B cell (primary cell): ENCODE results near the gene PLEKHG3.

Experiments
- EZH2 ChIP-seq: IDR thresholded peaks from 2 replicates; pipeline ENCODE4 v1.6.1; 2012; ENCODE audit warnings: borderline replicate concordance, low read depth, mild to moderate bottlenecking, moderate library complexity, low read length; ENCODE audit not compliant: insufficient read depth, poor library complexity, severe bottlenecking
- TF ChIP-seq, protein P1 (sequence below): fragments of 200-600 bp; IDR thresholded peaks from one replicate; pipeline ENCODE4 v1.8.0; 2022; ENCODE audit warnings: antibody characterized with exemption, mild to moderate bottlenecking

DNA sequence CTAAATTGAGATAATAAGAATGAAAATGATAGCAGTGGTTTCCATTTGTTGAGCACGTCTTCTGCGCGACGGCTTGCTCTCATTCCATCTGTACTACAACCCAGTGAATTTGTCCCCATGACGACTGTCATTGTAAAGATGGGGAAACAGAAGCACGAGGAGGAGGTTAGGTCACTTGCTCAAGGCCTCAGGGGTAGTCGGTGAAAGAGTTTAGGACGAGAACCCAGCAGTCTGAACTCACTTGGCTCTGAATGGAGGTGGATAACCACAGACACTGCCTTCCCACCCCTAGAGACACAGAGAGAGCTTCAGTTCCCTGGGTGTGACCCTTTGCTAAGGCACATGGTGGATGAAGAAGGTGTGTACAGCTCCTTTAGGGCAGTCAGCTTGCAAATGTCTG, 30.9 kb upstream of the PLEKHG3 start:
- TF ChIP-seq, protein P1, sequence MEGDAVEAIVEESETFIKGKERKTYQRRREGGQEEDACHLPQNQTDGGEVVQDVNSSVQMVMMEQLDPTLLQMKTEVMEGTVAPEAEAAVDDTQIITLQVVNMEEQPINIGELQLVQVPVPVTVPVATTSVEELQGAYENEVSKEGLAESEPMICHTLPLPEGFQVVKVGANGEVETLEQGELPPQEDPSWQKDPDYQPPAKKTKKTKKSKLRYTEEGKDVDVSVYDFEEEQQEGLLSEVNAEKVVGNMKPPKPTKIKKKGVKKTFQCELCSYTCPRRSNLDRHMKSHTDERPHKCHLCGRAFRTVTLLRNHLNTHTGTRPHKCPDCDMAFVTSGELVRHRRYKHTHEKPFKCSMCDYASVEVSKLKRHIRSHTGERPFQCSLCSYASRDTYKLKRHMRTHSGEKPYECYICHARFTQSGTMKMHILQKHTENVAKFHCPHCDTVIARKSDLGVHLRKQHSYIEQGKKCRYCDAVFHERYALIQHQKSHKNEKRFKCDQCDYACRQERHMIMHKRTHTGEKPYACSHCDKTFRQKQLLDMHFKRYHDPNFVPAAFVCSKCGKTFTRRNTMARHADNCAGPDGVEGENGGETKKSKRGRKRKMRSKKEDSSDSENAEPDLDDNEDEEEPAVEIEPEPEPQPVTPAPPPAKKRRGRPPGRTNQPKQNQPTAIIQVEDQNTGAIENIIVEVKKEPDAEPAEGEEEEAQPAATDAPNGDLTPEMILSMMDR: no peak
- no peak for TF ChIP-seq EZH2
